Transverse colon (tissue), 3 donors: Measurements from ENCODE around the gene KLHL25.

Experiments
- EP300 ChIP-seq: sonication (generic); formaldehyde crosslinking; IDR thresholded peaks from one replicate; pipeline ENCODE4 v1.6.1; 2017; ENCODE audit warnings: antibody characterized with exemption, low read depth
- POLR2A ChIP-seq: fragments of 450-650 bp; IDR thresholded peaks from one replicate; pipeline ENCODE4 v1.6.1; 2016; ENCODE audit warnings: antibody characterized with exemption, mild to moderate bottlenecking, moderate library complexity
- TF ChIP-seq, protein P1 (sequence below), 5 experiments: fragments of 200-600 bp in 3 of 5; fragments of 450-650 bp in 2 of 5; sonication (generic) in 3 of 5; IDR thresholded peaks; 1 replicate in 2 of 5; 2 replicates in 3 of 5; pipeline ENCODE4 v1.5.1; 2016 to 2017; ENCODE audit warnings: antibody characterized with exemption in 5 of 5, inconsistent platforms in 3 of 5, mild to moderate bottlenecking in 2 of 5, moderate library complexity in 1 of 5

GRCh38 chr15:85757073-85757938 is 37.4 kb downstream of the KLHL25 start:
- TF ChIP-seq, protein P1, sequence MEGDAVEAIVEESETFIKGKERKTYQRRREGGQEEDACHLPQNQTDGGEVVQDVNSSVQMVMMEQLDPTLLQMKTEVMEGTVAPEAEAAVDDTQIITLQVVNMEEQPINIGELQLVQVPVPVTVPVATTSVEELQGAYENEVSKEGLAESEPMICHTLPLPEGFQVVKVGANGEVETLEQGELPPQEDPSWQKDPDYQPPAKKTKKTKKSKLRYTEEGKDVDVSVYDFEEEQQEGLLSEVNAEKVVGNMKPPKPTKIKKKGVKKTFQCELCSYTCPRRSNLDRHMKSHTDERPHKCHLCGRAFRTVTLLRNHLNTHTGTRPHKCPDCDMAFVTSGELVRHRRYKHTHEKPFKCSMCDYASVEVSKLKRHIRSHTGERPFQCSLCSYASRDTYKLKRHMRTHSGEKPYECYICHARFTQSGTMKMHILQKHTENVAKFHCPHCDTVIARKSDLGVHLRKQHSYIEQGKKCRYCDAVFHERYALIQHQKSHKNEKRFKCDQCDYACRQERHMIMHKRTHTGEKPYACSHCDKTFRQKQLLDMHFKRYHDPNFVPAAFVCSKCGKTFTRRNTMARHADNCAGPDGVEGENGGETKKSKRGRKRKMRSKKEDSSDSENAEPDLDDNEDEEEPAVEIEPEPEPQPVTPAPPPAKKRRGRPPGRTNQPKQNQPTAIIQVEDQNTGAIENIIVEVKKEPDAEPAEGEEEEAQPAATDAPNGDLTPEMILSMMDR (IDR thresholded peaks at IDR 0.05), result no peak
- TF ChIP-seq EP300 (no peak), POLR2A (no peak)
